Kidney glomerular epithelial cell (primary cell): ENCODE measurements around the gene FOXD2.
A peak's percentile ranks its signal among the peaks of the same experiment; 100 is the strongest.

Experiments
- DNase-seq: peaks from one replicate; lab custom pipeline; 2025; lab: John Stamatoyannopoulos, UW

The FOXD2 gene

DNA sequence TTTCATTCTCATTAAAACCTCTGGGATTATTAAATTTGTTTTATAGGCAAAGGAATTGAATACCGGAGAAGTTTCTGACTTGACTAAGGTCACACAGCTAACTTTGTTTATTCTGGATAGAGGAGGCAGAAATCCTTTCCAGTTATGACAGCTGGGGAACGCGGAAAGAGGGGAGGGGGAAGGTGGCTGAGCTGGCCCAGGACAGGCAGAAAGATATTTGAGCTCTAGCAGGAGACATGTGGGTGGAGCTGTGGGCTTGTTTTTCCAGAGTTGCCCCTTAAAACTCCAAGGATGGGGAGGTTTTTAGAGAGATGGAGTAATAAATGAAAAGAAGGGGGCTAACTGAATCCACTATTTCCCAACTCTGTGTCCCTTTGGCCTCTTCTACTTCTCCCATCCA is 27.8 kb downstream of the FOXD2 start:
- DNase-seq = no peak

- no peak for DNase-seq
Observed at GRCh38 chr1:47468709-47469389, 31.0 kb downstream of the FOXD2 start.

DNA sequence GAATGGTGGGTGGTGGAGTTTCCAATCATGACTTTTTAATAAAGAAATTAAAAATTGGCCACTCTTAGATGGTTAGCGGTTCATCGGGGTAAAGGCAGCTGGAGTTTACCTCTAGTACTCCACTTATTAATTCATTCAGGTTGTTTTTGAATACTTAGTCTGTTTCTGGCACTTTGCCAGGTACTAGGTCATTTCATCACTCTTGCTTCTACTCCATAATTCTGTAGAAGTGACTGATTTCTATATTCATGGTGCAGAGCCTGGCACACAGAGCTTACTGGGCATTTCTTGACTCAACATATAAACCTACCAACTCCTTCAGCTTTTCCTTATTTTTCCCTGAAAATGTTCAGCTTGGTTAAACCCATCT is 31.5 kb downstream of the FOXD2 start:
- no peak for DNase-seq

GRCh38 chr1:47469910-47470309 is 32.1 kb downstream of the FOXD2 start:
- no peak for DNase-seq

DNA sequence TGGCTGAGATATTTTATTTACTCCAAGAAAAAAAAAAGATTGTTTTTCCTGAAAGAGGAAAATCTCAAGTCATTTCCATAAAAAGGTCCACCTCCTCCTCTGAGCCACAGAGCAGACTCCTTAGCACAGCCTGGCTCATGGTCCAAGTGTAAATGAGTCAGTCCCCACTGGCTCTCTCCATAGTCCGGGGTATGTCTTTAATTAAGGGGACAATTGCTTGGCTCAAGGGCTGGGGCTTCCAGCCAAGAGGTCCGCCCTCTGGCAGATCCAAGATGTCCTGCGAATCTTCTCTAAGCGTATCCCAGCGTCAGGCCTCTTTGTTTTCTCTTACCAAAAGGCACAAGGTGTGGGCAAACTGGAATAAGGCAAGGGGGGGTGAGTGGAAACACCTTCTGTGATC is 33.3 kb downstream of the FOXD2 start:
- DNase-seq = no peak

DNA sequence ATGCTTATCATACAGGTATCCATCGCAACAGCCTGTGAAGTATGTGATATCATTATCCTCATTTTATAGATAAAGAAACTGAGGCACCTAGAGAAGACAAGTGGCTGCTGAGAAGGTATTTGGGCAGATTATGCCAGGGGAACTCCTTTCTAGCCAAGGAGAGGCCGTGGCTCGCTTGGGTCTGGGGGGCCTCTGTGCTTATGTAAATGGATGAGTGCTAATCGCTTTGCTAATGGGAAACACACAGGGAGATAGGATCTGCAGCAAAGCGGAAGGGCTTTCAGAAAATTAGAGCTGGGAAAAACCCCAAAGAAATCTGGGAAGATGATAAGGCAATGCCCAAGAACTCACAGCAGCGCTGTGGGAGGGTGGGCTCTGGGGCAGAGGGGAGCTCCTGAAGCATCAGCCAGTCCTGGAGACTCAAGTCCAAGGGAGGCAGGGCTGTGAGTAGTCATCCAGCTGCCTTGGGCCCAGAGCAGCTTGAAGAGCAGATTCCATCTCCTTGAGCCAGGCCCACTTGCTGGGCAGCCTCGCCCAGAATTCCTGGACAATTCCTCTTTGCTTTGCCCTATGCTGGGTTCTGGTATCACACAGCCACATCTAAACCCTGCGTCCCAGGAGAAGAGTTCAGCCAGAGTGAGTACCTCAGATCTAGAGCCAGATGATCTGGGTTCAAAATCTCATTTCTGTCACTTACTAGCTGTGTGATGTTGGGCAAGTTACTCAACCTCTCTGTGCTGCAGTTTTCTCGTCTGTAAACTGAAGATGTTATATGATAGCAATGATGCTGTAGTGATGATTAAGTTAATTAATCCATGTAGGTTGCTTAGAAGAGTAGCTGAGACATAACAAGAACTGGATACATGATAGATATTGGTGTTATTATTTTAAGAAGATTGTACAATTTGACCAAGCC is 36.7 kb downstream of the FOXD2 start:
- DNase-seq = no peak

GRCh38 chr1:47477595-47478080 is 39.8 kb downstream of the FOXD2 start:
- no peak for DNase-seq

DNA sequence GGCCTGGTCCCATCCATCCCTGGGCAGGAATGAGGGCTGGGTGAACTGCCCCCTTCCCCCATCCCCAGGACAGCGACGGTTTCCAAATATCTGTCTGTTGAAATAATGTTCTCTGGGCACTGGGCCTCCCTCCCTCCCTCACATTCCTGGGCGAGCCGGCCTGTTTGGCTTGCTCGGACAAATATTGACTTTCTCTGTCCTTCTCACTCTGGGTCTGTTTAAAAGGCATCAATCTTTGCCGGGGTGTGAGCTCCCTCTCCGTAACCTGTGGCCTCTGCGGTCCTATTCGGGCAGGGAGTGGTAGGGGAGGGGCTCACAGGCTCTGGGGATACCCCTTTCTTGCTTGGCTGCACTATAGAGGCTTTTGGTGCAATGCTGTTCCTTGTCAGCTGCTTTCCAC is 40.2 kb downstream of the FOXD2 start:
- DNase-seq = peak; percentile 52

DNA sequence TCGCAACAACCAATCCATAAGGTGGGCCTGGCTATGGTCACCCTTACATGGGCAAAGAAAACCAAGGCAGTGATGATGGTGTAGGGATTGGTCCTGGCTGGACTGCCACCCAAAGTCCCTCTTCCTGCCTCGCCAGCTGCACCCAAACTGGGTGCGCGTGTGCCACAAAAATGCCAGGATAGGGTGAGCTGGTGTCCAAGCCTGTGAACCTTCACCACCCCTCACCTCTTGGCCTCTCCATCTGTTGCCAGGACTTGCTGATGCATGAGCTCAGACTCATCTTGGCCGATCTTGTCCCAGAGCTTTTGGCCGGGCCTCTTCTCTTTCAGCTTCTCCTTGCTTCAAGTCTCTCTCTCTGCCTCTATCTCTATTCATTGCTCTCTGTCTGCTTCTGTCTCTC is 41.8 kb downstream of the FOXD2 start:
- DNase-seq = no peak

DNA sequence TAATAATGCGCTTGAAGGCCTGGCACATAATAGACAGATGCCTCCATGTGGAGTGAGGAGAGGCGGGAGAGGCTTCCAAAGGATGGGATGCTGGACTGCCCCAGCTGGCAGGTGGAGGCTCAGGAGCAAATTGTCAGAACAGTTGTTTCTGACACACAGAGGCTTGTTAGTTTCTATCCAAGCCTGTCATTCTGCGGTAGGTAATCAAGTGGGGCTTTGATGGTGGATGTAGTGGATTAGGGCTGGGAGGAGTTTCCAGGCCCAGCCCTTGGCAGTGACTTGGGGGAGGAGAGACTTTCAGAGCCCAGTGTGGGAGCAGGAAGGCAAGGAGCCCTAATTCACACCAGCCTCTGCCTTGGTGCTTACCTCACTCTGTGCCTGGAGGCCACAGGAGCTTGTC is 44.1 kb downstream of the FOXD2 start:
- no peak for DNase-seq

GRCh38 chr1:47482786-47483185 is 44.9 kb downstream of the FOXD2 start:
- no peak for DNase-seq

DNA sequence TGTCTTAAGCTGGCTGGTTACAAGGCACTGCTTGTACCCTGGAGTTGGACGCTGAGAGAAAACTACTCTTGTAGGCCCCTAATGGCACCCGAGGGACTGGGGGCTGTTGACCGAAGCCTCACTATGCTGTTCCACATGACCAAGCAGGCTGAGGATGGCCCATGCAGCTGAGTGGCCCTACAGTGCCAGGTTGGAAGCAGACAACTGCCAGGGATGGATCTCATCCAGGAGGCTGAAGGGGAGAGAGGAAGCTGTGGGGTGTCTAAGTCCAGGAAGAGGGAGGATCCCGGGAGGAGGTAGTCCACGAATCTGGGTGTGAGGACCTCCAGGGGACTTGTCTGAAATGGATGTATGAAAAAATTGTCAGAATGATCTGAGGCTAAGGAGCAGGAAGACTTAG is 45.8 kb downstream of the FOXD2 start:
- DNase-seq = no peak

DNA sequence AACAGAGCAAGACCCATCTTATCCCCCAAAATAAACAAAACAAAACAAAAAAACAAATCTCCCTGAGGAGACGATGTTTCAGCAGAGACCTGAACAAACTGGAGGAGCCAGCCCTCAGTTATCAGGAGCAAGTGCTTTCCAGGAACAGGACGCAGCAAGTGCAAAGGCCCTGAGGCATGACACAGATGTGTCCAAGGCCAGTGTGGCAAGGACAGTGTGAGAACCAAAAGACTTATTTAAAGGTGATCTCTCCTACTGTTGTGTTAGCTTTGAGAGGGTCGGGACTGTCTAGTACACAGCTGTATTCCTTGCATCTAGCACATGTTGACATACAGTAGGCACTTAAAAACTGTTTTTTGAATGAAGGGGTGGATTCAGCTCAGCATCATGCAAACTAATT is 48.0 kb downstream of the FOXD2 start:
- DNase-seq = no peak

DNA sequence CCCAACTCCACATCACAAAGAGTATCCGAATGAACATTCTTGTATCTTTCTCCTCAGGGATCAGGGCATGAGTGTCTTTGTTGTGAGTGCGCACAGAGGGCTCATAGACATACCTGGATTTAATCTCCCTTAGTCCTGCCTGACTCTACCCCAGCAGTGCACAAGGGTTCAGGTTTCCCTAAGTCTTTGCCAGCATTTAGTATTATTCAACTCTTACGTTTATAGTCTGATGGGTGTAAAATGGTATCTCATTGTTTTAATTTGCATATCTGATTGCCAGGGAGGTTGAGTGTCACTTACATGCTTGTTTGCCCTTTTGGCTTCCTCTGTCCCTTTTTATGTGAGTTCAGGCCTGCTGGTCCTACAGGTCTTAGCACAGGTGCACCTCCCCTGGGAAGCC is 49.5 kb downstream of the FOXD2 start:
- DNase-seq = no peak

DNA sequence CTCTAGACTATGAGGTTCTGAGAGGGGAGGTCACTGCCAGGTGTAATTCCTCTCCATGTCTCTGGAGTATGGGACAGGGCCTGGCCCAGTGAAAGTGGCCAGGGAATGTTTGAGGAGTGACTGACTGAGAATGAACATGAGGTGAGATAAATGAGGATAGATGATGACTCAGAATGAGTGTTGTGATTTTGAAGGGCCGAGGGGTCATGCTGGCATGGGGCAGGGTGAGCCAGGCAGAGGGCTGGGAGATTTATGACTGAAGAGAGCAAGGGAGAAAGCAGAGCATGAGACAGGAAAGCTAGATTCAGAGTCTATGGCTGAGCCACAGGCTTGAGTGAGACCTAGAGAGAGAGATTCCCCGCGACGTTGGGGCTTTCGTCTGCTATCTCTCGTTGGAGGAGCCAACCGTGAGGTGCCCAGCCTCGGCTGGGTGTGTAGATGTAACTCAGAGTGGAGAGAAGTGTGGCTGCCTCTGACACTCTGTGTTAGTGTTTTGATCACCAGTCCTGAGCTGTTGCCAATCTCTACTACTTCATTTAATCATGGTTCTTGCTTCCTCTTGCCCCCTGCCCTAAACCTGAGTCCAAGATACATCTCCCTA is 50.1 kb downstream of the FOXD2 start:
- DNase-seq = peak; percentile 80
